HL-60/S4 (cell line): ENCODE measurements around the gene ZNF383.
"Not testable (repeated sequence)": the region's sequence is repeated elsewhere in the genome, so short reads cannot be mapped to it uniquely, and the experiment has no call there.

Experiments used
- in situ Hi-C: fragments of 300-500 bp; cut with MboI; formaldehyde crosslinking; loops from 2 replicates; pipeline ENCODE4 v1.14.3; 2022; ENCODE audit warnings: low sequenced_read_pairs

ZNF383 gene

DNA sequence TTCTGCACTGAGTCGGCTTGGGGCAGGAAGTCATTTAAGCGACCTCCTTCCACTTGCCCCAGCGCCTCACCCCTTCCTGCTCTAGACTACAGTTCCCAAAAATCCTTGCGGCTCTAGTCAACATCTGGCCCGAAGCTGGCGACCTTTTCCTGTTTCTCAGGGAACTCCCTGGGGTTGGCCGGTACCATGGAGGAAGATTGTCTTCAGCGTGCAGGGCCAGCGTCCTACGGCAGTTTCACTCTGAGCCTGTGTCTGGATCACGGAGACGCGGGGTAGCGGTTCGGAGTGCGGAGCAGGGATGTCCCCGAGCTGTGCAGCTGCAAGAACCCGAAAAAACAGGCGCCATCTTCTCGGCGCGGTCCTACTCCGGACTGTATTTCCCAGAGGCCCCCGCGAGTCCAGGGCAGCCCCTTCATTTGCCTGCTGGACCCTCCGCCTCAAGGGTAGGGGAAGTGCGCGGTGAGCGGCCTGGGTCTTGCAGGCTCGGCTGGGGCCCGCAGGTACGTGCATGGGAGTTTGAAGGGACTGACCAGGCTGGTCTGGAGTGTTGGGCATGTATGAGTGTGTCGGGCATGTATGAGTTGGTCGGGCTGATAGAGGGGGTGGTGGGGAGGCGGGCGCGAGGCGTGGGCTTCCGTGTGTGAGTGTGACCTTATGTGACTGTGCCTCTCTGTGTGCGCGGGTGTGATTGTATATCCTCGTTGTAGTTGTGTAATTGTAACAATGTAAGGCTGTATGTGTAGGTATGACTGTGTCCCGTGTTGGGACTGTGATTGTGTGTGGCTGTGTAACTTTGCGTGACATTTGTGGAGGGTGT, at the start of gene ZNF383:
ZNF383 (plus strand) TSS at position 440 of the 817 bp plus-strand sequence. CDS start 12,240 bp downstream, outside the sequence.
- in situ Hi-C loops, result no loop called here

DNA sequence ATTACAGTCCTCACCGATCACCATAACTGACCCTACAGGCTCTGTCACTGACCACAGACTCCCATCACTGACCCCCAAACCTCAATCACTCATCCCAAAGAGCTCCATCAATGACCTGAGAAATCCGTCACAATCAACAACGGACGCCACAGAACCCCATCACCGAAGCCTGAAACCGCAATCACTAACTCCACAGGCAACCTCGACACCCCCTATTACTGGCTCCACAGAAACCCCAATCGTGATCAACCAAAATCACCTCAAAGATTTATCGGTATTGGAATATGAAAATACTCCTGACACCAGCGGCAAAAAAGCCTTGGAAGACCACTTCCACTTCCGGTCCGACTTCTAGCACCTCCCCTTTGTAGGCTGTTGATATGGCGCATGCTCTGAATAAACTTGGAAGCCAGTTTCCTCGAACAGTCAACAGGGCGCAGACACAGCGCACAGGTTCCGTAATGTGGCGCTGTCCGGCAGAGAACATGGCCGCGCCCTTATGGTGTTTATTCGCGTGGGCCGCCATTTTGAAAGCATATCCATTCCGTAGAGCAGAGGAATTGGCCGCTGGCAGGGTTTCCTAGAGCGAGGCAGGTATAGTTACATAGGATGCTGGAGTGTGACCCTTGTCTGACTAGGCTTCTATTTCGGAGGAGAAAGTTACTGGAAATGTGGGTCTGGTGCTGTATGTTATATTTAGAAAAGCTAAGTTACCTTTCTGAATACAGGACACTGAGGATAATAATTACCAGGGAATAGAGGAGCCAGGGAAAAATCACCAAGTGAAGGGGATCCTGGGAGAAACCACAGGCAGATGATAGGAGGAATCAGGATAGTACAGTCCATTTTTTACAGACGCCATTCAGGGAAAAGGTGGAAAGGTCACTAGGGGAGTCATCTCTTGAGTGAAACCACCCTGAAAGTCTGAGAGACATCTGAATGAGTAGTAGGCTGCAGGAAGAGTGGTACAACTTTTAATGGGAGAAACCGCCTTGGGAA, 45.3 kb upstream of the ZNF383 start, which contains the start of gene ZNF585A:
ZNF585A (minus strand) TSS at position 328 of the 999 bp plus-strand sequence. CDS start 2,785 bp downstream, outside the sequence.
- in situ Hi-C loops, result no loop called here

DNA sequence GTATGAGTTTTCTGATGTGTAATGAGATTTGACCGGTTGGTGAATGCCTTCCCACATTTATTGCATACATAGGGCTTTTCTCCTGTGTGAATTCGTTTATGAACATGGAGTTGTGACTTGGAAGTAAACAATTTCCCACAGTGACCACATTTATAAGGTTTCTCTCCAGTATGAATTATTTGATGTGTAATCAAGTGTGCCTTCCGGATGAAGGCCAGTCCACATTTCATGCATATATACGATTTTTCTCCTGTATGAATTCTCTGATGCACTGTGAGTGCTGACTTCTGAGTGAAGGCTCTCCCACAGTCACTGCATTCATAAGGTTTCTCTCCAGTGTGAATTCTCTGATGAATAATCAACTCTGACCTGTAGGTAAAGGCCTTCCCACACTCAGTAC, 31.9 kb upstream of the ZNF383 start:
- in situ Hi-C loops, result not testable (repeated sequence)

GRCh38 chr19:37195248-37195647, 22.8 kb upstream of the ZNF383 start:
- in situ Hi-C loops, result not testable (repeated sequence)

- in situ Hi-C loops, result not testable (repeated sequence)
Measured at GRCh38 chr19:37197115-37197514, 20.9 kb upstream of the ZNF383 start.

DNA sequence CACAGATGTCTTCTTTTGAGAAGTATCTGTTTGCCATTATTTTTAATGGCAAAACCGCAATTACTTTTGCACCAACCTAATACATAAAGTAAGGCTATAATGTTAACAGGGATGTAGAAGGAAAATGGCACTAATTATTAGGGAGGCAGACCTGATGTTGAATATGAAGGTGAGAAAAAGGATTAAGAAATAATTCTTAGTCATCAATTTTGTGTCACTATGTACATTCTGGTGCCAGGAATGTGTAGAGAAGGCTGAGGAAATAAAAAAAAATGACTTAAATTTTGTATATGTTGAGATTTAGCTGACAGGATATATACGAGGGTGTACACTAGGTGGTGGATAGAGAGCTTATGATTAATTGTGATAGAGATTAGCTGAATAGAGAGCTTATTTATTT, 20.2 kb upstream of the ZNF383 start:
- in situ Hi-C loops, result no loop called here

DNA sequence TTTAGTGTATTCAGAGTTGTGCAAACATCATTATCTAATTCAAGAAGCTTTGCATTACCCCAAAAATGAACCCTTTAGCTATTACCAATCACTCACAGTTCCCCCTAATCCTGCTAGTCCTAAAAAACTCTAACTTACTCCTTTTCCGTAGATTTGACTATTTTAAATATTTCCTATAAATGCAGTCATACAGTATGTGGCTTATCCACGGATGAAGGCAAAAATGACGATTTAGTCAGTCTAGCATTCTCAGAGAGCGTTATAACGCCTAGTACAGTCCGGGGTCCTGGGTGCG, 587 bp upstream of the ZNF383 start:
- in situ Hi-C loops, result no loop called here

DNA sequence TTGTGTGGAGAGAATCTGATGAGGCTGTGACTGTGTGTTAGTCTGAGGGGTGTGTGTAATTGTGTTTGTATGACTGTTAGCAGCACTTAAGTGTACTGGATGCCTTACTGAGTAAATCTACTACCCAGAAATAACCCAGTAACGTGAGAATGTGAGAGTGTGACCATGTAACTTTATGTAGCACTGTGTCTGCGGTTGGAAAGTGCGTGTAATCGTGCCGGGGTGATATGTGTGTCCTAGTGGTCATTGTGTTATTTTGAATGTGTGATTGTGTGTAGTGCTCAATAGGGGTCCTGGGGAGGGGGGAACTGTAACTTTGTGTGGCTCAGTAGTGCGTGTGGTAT, 550 bp downstream of the ZNF383 start:
- in situ Hi-C loops, result no loop called here

GRCh38 chr19:37220383-37220782, 2.4 kb downstream of the ZNF383 start:
- in situ Hi-C loops, result no loop called here

- in situ Hi-C loops, result no loop called here
Measured at GRCh38 chr19:37221136-37221535, 3.1 kb downstream of the ZNF383 start.

- in situ Hi-C loops, result no loop called here
Measured at GRCh38 chr19:37226248-37226647, 8.2 kb downstream of the ZNF383 start.

GRCh38 chr19:37227996-37228395, 10.0 kb downstream of the ZNF383 start:
- in situ Hi-C loops, result no loop called here

- in situ Hi-C loops, result no loop called here
Measured at GRCh38 chr19:37243206-37243632, 25.2 kb downstream of the ZNF383 start.

DNA sequence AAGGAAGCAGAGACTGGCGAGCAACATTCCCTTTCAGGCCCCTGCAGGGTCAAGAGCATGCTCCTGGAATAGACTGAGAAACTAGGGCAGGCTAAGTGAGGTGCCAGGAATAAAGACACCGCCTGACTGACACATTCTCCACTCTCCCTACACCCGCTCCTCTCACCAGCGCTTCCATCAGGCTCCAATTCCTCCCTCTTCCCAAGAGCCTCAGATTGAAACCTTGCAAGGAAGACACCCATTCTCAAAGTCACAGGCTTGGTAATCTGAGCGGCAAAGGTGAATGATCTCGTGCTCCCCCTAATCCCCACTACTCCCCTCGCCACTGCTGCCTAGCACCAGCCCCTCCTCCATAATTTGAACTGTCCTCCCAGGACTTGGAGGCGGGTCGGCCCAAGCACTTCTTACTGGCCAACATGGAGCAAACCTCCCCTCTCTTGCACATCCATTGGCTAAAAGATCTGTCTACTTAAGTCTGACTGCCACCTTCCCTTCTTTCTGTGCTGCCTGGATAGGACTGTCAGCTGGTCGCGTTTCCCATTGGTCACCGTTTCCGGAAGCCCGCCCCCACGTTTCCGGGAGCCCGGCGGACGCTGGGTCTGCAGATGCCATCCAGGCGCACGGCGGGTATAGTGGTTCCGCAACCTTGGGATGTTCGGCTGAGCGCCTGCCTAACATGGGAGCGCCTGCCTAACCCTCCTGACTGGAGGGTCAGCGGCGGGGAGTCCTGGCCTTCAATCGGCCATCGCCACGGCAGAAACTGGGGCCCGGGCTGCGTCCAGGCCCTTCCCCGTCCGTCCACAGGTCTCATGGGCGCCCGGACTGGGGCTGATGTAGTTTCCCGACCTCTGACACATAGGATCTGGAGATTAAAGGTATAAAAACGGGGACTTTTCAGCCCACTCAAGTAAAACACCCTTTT, 33.6 kb downstream of the ZNF383 start:
- in situ Hi-C loops, result no loop called here

GRCh38 chr19:37263028-37263427, 45.0 kb downstream of the ZNF383 start:
- in situ Hi-C loops, result not testable (repeated sequence)

- in situ Hi-C loops, result not testable (repeated sequence)
Measured at GRCh38 chr19:37267005-37267404, 49.0 kb downstream of the ZNF383 start.

DNA sequence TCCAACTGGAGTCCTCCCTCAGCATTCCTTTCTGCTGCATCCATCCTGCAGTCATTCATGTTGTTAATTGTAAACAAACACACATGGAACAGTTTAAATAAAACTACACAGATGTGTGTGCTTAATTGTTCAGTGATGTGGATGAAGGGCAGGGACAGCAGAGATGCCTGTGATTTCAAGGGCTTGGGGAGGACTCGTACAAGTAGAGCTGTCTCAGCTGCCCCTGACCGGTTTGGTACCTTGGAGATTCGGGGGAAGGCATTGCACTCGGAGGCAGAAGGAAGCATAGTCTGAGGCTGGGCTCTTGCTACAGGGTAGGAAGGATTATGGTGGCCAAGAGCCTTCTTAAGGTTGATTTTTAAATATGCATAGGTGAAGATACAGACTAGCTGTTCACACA, 49.7 kb downstream of the ZNF383 start:
- in situ Hi-C loops, result not testable (repeated sequence)

GRCh38 chr19:37280656-37281055, 62.6 kb downstream of the ZNF383 start:
- in situ Hi-C loops, result not testable (repeated sequence)

GRCh38 chr19:37284020-37284419, 66.0 kb downstream of the ZNF383 start:
- in situ Hi-C loops, result not testable (repeated sequence)

DNA sequence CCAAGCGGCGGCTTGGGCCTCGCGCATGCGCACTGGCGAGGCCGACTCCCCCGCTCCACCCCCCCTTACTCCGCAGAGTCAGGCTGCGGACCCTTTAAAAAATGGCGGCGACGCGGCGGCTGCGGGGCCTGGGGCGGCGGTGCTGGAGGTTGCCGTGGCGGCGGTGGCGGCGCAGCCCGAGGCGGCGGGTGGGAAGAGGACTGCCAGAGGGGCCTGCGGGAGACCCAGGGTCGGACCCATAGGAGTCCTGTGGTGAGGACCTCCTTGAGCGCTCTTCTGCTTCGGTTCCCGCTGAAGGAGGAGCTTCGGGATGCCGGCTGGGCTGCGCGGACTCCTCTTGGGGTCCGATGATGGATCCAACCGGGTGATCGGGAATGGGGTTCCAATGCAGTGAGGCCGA, 71.2 kb downstream of the ZNF383 start:
- in situ Hi-C loops, result not testable (repeated sequence)
